ENCODE results near the gene AHNAK.

AHNAK gene

GRCh38 chr11:62410972-62411371 lies 135.6 kb downstream of the AHNAK start:
- no peak for DNase-seq (ENCODE audit: low read depth in 1 of 2, low spot score in 1 of 2)
- no peaks in the 10 kb centered on the region for H3K27me3 ChIP-seq (ENCODE audit: insufficient read depth, poor library complexity, severe bottlenecking)
- TF ChIP-seq SPI1 (IDR thresholded peaks at IDR 0.05; ENCODE audit: borderline replicate concordance, low read depth) (no peak), GABPA (IDR thresholded peaks at IDR 0.05; ENCODE audit: low read depth) (no peak), CTCF (IDR thresholded peaks at IDR 0.05; ENCODE audit: insufficient read depth, low read length) (no peak), REST (IDR thresholded peaks at IDR 0.05; ENCODE audit: insufficient replicate concordance, low read depth) (no peak), POLR2AphosphoS5 (IDR thresholded peaks at IDR 0.05; ENCODE audit: low read depth) (no peak)
- no peak overlapping the region for H3K27ac ChIP-seq (replicated peaks)
- no peak overlapping the region for H3K4me3 ChIP-seq (replicated peaks; ENCODE audit: insufficient read depth, low read length)

- no peak for DNase-seq (ENCODE audit: low read depth in 1 of 2, low spot score in 1 of 2)
- Histone ChIP-seq H3K27ac (replicated peaks) (no peak overlapping the region), H3K27me3 (ENCODE audit: insufficient read depth, poor library complexity, severe bottlenecking) (no peaks in the 10 kb centered on the region), H3K4me3 (replicated peaks; ENCODE audit: insufficient read depth, low read length) (no peak overlapping the region)
- TF ChIP-seq REST (IDR thresholded peaks at IDR 0.05; ENCODE audit: insufficient replicate concordance, low read depth) (no peak), CTCF (IDR thresholded peaks at IDR 0.05; ENCODE audit: insufficient read depth, low read length) (no peak), SPI1 (IDR thresholded peaks at IDR 0.05; ENCODE audit: borderline replicate concordance, low read depth) (no peak), POLR2AphosphoS5 (IDR thresholded peaks at IDR 0.05; ENCODE audit: low read depth) (no peak), GABPA (IDR thresholded peaks at IDR 0.05; ENCODE audit: low read depth) (no peak)
These were observed 136.8 kb downstream of the AHNAK start for GRCh38 chr11:62409831-62410230.

- TF ChIP-seq CTCF (IDR thresholded peaks at IDR 0.05; ENCODE audit: insufficient read depth, low read length) (no peak), POLR2AphosphoS5 (IDR thresholded peaks at IDR 0.05; ENCODE audit: low read depth) (no peak), SPI1 (IDR thresholded peaks at IDR 0.05; ENCODE audit: borderline replicate concordance, low read depth) (no peak), GABPA (IDR thresholded peaks at IDR 0.05; ENCODE audit: low read depth) (no peak)
- DNase-seq (ENCODE audit: low read depth in 1 of 2, low spot score in 1 of 2): no peak
- no peaks in the 10 kb centered on the region for H3K27me3 ChIP-seq (ENCODE audit: insufficient read depth, poor library complexity, severe bottlenecking)
- no peak overlapping the region for H3K27ac ChIP-seq (replicated peaks)
- H3K4me3 ChIP-seq (replicated peaks; ENCODE audit: insufficient read depth, low read length): no peak overlapping the region
These were observed 140.6 kb downstream of the AHNAK start for GRCh38 chr11:62406034-62406433.

GRCh38 chr11:62404901-62405300 lies 141.7 kb downstream of the AHNAK start:
- no peaks in the 10 kb centered on the region for H3K27me3 ChIP-seq (ENCODE audit: insufficient read depth, poor library complexity, severe bottlenecking)

More at GRCh38 chr11:62404901-62405300, 141.7 kb downstream of the AHNAK start:
- H3K27ac ChIP-seq (replicated peaks): no peak overlapping the region
- H3K4me3 ChIP-seq (replicated peaks; ENCODE audit: insufficient read depth, low read length): no peak overlapping the region
- TF ChIP-seq CTCF (IDR thresholded peaks at IDR 0.05; ENCODE audit: insufficient read depth, low read length) (no peak), POLR2AphosphoS5 (IDR thresholded peaks at IDR 0.05; ENCODE audit: low read depth) (no peak), REST (IDR thresholded peaks at IDR 0.05; ENCODE audit: insufficient replicate concordance, low read depth) (no peak), GABPA (IDR thresholded peaks at IDR 0.05; ENCODE audit: low read depth) (no peak), SPI1 (IDR thresholded peaks at IDR 0.05; ENCODE audit: borderline replicate concordance, low read depth) (no peak)
- DNase-seq (ENCODE audit: low read depth in 1 of 2, low spot score in 1 of 2): no peak
